GM19239 (cell line): ENCODE data around the gene SPCS3.
"Not testable (repeated sequence)": the region's sequence is repeated elsewhere in the genome, so short reads cannot be mapped to it uniquely, and the experiment has no call there.

Experiments used
- DNase-seq: peaks from one replicate; pipeline ENCODE4 v3.0.0; 2011; ENCODE audit warnings: low spot score; ENCODE audit not compliant: insufficient read length
- FAIRE-seq: peaks from 2 replicates; lab custom pipeline; 2011; peaks lifted over from hg19 to GRCh38; lab: Jason Lieb, UNC

Gene SPCS3

DNA sequence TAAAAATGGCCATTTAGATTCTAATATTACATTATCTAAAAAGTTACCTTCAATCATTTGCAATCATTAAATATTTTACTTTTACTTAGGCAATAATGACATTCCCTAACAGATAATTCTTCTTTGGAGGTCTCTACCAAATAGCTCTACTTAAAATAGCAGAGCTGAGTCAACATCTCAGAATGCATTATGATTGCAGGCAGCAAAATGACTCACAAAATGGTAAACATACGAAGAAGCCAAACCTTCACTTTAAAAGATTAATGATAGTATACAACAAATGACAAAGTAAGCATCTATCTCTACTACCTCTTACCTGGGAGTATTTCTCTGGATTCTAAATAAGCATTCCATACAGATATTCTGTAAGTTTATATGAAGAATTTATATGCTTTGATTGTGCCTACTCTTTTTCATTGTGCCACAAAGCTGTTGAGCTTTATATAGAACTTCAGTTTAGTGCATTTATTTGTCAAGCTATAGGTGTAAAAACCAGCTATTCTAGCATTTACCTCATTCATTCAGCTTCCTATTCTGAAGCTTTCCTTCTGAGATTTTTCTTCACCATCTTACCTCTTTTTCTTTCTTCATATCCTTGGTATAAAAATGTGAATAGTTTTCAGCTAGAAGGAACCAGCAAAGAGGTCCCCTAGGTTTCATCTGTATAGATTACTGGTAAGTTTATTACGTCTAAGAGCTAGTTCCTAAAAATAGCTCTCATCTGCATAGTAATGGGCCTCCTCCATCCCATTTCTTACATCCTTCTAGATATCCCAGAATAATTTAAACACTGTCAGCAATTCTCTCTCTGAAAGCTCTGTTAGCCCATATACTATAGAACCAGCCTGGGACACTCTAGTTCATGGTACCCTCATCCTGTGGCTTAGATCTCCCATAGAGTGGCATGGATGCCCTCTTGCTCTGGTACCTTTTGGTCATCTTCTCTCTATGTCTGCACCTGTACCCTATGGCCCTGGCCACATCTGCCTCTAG lies 17.2 kb upstream of the SPCS3 start:
- FAIRE-seq, result no peak
- no peak for DNase-seq

DNA sequence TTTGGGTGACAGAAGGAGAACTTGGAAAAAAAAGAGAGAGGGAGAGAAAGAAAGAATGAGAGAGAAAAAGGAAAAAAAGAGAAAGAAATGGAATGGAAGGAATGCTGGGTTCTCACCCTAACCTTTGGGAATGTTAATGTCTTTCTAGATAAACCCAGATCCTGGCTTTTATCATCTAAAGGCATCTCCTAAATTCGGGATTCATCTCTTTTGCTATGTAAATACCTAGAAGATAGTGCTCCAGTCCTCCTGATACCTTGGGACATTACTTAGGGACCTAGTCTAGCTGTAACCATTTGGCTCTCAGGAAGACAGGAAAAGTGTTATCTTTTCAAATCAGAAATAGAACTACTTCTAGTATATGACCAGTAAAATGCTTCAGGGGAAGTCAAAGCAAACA lies 15.8 kb upstream of the SPCS3 start:
- no peak for FAIRE-seq
- no peak for DNase-seq

DNA sequence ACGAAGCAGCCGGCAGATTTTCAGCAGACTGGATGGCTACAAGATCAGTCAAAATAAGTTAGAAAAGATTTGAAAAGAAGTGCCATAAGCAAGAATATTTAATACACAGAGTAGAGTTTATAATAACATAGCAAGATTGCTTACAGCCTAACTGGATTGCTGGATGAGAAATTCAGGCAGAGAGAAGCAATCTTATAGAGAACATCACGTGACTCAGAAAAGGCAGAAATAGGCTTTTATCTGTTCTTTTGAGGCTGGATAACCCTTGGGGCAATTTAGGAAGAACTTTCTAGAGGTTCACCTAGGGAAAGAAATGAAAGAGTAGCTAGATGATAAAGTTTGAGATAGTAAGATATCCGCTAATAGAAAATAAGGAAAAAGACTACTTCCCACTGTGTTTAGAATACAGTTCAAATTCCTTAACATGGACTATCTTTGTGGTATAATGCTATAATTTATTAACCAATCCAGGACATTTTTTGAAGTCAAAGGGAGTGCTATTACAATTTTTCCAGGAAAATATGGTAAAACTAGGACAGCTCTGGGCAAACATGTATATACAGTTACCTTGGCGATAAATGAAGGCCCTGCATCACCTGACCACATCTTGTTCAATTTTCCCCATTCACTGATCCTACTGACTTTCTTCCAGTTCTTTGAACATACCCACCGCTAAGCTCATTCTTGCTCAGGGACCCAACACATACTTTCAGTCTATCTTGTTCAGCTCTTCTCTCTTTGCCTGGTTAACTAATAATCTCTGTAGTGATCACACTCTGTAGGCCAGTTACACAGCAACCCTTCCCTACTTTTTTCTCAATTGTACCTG lies 12.7 kb upstream of the SPCS3 start:
- FAIRE-seq (no peak), DNase-seq (no peak)

DNA sequence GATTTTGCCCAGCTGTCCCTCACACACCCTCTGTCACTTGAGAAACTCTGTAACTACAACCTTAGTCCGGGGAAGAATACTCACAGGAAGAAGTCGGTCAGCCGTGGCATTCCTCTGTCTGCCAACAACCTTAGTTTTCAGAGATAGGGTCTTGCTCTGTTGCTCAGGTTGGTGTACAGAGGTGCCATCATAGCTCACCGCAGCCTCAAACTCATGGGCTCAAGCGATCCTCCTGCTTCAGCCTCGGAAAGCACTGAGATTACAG lies 12.2 kb upstream of the SPCS3 start:
- DNase-seq, result no peak
- no peak for FAIRE-seq

DNA sequence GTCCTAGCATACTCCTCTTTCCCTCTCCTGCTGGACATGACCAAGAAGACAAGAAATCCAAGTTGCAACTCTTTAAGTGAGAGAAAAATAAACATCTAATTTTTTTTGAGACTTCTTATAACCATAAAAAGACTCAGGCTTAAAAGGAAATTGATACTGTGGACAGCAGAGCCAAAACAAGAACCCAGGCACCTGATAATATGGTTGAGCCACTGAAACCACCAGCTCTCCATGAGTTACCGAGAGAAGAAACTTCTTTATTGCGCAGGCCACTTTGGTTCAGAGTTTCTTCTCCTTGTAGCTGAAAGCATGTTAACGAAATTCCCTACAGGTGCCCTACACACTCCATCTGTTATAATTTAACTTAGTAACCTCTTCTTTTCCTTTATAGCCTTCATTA lies 11.3 kb upstream of the SPCS3 start:
- FAIRE-seq, result peak; percentile 54
- DNase-seq, result no peak

DNA sequence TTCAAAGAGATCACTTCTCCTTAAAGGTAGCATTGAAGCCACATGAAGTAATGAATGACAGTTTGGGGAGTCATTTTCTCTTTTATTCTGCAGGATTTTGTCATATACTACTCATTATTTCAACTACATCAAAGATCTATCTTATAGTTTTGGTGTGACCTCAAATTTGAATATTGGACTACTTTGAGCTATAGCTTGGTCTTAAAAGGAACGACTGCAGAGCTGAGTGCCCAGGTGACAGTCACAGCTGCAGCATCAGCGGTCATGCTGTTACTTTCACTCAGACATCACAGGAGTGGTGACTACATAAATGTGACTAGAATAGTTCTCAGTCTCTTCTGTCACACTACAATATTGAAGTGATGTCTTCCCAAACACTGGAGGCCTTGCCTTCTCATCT lies 10.7 kb upstream of the SPCS3 start:
- FAIRE-seq, result peak; percentile 95
- peak; percentile 21 for DNase-seq

DNA sequence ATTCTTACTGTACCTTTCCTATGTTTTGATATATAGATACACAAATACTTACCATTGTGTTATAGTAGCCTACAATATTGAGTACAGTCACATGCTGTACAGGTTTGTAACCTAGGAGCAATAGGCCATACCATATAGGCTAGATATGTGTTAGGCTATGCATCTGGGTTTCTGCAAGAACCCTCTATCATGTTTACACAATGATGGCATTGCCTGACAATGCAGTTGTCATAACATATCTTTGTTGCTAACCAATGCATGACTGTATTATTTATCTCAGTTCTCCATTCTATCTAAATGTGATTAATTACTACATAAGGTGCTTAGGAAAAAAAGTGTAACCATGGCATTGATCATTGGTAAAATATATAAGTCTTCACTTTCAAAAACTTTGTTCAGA lies 10.0 kb upstream of the SPCS3 start:
- DNase-seq (no peak), FAIRE-seq (peak; percentile 44)

DNA sequence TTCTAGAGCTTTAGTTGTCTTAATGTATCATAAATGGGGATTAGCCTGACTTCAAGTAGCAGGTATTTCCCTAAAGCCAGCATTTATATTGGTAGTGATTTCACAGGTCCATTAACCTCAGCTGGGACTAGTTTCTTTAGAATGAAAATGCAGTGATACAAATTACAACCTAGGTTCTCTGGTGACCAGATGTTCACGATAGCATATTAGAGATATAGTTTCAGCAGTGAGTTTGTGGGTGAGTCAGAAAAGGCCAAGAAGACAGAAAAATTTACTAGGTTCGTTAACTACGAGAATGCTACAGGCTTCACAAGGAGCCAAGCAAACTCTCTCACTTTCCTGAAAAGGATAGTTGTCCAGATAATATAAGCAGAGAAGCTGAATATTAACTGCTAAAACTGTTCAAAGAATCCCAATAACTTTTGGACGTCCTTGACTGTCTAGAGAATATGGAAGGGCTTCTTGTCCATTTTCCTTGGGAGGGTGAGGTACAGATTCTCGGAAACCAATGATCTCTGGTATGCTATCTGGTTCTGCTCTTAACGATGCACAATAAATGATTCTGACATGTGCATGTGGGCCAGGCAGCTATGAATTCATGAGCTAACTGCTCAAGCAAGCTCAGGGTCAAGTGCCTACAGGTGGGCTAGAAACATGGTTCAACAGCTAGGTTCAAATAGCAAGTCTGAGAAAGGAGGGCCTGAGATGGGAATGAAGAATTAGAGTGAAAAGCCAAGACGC lies 6.0 kb upstream of the SPCS3 start:
- FAIRE-seq (no peak), DNase-seq (no peak)

DNA sequence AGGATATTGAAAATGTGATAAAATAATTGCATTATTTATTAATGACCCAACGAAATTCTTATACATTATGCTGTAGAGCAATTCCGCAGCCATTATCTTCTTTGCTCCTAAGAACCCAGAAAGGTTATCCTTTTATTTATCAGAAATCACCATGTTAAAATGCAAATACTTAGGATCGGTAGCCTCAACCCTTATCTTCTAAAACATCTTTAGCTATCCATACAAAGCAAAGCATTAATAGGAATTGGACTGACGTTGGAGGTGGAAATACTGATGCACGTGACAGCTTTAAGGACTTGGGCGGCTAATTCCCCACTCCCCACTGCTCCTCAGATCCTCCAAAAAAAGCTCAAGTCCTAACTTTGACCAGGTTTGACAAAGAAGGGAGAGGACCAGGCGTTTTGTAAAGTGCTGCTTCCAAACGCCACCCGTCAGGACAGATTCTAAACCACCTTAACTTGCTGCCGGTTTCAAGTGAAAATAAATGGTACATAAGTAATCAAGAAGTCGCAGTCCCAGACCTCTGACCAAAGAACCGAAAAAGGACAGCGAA lies 539 bp upstream of the SPCS3 start:
- no peak for DNase-seq
- FAIRE-seq, result no peak

DNA sequence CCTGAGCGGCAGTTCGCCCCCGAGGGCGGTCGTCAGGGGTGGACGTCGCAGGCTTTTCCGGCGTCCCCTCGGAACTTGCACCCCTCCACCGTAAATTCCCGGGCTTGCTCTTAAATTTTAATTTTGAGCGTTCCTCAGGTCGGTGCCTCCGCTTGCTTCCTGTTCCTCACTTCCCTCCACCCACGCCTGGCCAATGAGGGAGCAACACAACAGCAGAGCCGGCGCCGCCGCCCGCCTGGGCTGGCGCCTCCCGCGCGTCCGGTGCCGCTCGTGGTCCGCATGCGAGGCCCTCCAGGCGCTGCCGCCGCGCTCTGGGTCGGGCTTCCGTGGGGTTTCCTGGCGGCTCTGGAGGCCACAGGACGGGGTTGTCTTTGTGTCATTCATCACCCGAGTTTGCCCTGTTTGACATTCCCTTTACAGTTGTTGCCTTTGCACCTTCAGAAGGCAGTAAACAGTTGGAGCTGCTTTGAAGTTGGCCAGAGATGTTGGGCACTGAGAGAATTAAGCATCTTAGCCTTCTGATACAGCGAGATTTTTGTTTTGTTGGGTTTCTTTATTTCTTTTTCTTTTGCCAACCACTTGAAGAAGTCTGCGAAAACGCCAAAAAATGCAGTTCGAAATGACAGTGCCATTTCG lies 692 bp downstream of the SPCS3 start:
- DNase-seq (peak; percentile 67), FAIRE-seq (peak; percentile 93)

DNA sequence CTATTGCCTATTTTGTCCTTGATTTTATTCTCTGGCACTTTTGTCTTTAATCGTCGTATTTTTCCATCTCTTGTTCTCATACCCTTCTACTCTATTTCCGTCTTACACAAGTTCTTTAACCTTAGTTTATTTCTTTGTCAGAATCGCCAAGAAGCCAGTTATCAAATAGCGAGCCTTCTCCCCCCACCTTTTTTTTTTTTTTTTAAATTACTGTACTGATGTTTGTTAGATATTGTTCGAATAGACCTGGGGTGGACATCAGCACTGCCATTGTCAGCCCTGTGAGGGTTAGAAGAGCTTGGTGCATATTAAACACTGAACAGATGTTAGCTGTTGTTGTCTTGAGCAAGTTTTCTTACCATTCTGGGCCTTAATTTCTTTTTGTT lies 1.2 kb downstream of the SPCS3 start:
- DNase-seq (no peak), FAIRE-seq (peak; percentile 63)

DNA sequence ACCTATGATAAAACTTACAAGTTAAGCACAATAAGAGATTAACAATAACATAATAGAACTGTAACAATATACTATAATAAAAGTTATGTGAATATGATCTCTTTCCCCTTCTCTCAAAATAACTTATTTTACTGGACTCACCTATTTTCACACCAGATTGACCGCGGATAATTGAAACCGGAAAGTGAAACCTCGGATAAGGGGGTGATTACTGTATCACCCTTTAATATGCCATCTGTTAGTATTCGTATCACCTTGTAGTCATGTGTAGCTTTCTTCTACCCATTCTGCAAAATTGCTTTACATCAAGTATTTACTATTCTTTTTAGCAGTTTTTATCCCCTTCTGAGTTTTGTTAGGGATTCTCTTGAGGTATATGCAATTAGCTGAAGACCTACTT lies 1.8 kb downstream of the SPCS3 start:
- DNase-seq (no peak), FAIRE-seq (peak; percentile 28)

DNA sequence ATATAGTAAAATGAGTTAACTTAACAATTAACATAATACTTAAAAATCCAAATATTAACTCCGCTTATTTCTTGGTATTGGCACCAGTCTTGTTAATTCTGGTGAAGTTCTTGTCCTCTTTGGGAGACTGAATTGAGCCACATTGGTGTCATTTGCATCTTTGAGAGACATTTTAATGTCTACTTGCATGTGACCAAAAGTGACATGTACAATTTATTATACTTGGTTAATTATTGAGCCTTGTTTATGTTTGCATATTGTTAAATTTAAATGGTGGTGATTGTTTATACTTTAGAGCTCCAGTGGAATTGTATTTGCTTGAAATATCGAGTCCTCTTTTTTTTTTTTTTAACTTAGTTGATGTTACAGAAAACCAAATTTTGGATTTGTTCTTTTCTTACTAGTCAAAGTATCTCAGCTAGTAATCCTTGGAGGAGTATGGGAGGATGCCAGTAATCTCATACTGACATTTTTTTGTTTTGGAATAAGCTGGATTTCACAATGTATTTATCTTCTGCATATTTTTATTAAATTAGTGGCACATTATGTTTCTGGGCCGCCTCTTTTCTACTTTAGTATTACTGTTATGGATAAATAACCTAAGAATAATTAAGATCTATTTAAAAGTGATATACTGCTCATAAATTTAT lies 3.9 kb downstream of the SPCS3 start:
- DNase-seq (no peak), FAIRE-seq (no peak)

DNA sequence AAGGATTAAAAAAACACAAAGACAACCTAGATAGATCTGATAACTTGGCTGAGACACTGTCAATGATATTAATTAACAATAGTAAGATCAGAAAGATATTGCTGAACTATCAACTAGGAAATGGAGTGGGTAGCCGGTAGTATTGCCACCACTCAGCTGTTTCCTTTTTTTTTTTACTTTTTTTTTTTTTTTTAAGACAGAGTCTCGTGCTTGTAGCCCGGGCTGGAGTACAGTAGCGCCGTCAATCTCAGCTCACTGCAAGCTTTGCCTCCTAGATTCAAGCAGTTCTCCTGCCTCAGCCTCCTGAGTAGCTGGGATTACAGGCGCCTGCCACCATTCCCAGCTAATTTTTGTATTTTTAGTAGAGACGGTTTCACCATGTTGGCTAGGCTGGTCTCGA lies 5.1 kb downstream of the SPCS3 start:
- not testable (repeated sequence) for FAIRE-seq, DNase-seq

DNA sequence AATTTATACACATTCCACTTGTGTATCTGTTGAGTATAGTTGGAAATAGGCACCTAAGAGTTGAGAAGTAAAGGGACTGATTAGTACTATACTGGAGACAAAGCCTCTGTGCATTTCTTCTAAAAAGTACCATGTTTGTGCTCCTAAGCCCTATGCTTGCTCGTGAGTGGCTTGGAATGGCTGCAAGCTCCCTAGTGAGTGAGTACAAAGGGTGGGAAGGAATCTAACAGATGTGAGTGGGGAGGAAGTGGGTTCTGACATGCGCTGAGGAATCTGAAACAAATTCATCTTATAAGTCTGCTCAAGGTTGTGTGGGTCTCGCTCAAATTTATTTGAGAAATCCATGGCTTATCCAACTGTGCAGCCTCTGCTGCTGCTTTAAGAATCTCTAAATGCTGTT lies 13.3 kb downstream of the SPCS3 start:
- no peak for FAIRE-seq
- no peak for DNase-seq

DNA sequence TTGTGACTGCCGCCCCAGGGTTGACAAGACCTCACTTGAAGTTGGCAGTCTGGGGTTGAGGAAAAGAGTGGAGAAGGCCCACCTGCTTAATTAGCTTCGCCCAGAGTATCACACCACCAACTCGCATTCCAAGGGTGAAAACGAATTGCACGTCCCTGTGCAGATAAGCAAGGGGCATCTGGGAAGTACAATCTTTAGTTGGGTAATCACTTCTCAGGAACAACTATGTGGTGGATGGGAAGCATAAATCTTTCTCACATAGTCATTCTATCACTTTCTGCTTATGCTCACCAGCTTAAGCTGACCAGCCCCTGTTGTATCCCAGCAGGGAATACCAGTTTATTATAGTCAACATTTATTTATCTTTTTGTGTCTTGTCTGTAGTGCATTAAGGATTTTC lies 14.3 kb downstream of the SPCS3 start:
- DNase-seq, result no peak
- no peak for FAIRE-seq

DNA sequence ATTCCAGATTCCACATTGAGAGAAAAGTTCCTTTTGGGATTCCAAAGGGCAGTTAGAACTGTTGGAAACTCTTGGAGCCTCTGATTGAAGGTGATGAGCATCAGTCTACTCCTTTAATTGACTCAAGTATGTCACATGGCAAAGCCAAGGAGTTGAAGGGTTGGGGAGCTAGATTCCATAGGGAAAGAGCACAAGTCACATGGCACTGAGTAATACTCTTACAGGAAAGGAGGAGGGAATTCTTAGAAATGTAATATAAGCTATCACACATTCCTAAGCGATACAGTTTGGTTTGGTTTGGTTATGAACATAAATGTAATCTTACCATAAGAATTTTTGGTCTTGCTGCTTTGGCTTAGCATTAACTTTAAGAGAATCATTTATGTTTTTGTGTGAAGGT lies 15.7 kb downstream of the SPCS3 start:
- FAIRE-seq (no peak), DNase-seq (no peak)

DNA sequence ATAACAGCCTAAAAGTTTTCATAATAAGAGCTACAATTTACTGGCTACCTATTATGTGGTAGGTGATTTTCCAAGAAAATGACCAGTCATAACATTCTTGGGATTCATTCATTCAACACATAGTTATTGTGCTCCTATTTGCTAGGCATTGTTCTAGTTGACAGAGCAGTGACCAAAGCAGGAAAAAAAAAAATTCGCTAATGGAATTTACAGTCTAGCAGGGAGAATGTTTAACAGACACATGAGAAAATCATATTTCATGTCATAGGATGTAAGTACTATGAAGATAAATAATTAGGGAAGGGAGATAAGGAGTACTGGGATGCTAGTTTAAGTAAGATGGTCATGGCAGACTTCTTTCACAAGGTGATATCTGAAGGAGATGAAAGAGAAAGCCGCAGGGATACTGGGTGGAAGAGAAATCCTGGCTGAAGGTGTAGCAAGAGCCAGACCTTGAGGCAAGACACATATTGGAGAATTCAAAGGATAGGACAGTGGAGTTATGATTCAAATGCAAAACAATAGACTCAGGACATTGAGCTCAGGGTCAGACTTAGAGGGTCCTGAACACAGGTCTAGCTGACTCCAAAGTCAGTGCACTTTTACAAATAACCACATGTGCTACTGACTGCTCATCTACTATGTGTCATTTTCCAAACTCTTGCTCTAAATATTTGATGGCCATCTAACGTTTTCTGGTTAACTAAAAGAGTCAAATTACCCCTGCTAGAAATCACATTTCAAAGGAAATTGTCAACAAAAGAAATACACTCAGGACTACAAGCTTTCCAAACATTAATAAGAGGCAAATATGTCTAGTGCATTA lies 20.4 kb downstream of the SPCS3 start:
- no peak for FAIRE-seq
- DNase-seq, result no peak
